Stimulated activated naive B cell treated with anti-CD40 and anti-IgM and Interleukin-4, amounts not matched to agents 10 μg/mL and 1 μg/mL and 100 μg/mL, for 72 hours (primary cell): ENCODE results near the gene CYB561.

Source experiments
- ATAC-seq, 2 donors: fragments of 150-1000 bp; cut with Tn5 transposase; replicated peaks; 2 replicates each; pipeline ENCODE4 v1.10.0; 2021; ENCODE audit warnings: moderate library complexity in 1 of 2
- DNase-seq: peaks from one replicate; pipeline ENCODE4 v3.0.0; 2021
- H3K27ac Mint-ChIP-seq: one replicate; pipeline ENCODE4 v1.8.0; 2022; ENCODE audit warnings: mild to moderate bottlenecking, mixed read lengths
- H3K27me3 Mint-ChIP-seq, 2 donors: one replicate each; pipeline ENCODE4 v1.8.0; 2022; ENCODE audit warnings: mixed read lengths in 2 of 2
- H3K36me3 Mint-ChIP-seq, 2 donors: one replicate each; pipeline ENCODE4 v1.8.0; 2022; ENCODE audit warnings: mixed read lengths in 2 of 2, mild to moderate bottlenecking in 1 of 2
- H3K4me1 Mint-ChIP-seq, 2 donors: one replicate each; pipeline ENCODE4 v1.8.0; 2022; ENCODE audit warnings: mixed read lengths in 2 of 2, mild to moderate bottlenecking in 1 of 2
- H3K4me3 Mint-ChIP-seq, 2 donors: one replicate each; pipeline ENCODE4 v1.8.0; 2022; ENCODE audit warnings: mild to moderate bottlenecking in 2 of 2, mixed read lengths in 2 of 2, moderate library complexity in 1 of 2
- H3K9me3 Mint-ChIP-seq, 2 donors: one replicate each; pipeline ENCODE4 v1.8.0; 2022; ENCODE audit warnings: mixed read lengths in 2 of 2, mild to moderate bottlenecking in 1 of 2

Gene CYB561

GRCh38 chr17:63407741-63408330, 38.3 kb downstream of the CYB561 start:
- Mint-ChIP-seq H3K36me3 (no peaks in the 10 kb centered on the region), H3K4me1 (peaks cover 2 to 5% of the 10 kb centered on the region in 2 donors), H3K4me3 (no peak overlapping the region), H3K27me3 (no peaks in the 10 kb centered on the region), H3K9me3 (no peaks in the 10 kb centered on the region), H3K27ac (no peak overlapping the region)
- ATAC-seq = no peak
- DNase-seq = no peak

- no peaks in the 10 kb centered on the region for H3K27me3 Mint-ChIP-seq
- H3K27ac Mint-ChIP-seq = no peak overlapping the region
- DNase-seq (peak; percentile 69), ATAC-seq (peak; percentile 95 to 97)
- H3K4me3 Mint-ChIP-seq = no peak overlapping the region
- peaks cover 2 to 5% of the 10 kb centered on the region in 2 donors for H3K4me1 Mint-ChIP-seq
- no peaks in the 10 kb centered on the region for H3K36me3 Mint-ChIP-seq
- no peaks in the 10 kb centered on the region for H3K9me3 Mint-ChIP-seq
Measured at GRCh38 chr17:63406689-63407330, 39.3 kb downstream of the CYB561 start.

DNA sequence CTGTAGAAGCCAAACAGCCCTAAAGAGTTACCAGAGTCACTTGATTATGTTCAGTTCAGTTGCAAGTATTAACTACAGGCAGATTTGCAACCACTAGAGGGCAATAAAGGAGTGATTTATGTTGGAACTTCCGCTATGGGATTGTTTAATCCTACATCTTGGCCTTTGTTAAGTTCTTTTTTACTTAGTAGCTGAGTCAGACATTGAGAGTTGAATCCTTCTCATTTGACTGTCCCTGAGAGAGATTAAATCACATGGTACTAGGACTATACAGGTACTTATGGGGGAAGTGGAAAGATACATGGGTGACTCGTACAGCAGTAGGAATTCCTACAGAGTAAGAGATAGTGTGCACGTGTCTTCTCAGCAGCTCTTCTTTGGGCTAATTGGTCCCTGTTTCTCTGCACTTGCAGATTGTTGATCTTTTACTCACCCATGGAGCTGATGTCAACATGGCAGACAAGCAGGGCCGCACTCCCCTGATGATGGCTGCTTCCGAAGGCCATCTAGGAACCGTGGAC, 40.3 kb downstream of the CYB561 start:
- H3K4me1 Mint-ChIP-seq = peaks cover 2 to 5% of the 10 kb centered on the region in 2 donors
- DNase-seq (no peak), ATAC-seq (peak; percentile 57)
- H3K27me3 Mint-ChIP-seq = no peaks in the 10 kb centered on the region
- no peaks in the 10 kb centered on the region for H3K9me3 Mint-ChIP-seq
- no peaks in the 10 kb centered on the region for H3K36me3 Mint-ChIP-seq
- H3K4me3 Mint-ChIP-seq = no peak overlapping the region
- H3K27ac Mint-ChIP-seq = no peak overlapping the region

DNA sequence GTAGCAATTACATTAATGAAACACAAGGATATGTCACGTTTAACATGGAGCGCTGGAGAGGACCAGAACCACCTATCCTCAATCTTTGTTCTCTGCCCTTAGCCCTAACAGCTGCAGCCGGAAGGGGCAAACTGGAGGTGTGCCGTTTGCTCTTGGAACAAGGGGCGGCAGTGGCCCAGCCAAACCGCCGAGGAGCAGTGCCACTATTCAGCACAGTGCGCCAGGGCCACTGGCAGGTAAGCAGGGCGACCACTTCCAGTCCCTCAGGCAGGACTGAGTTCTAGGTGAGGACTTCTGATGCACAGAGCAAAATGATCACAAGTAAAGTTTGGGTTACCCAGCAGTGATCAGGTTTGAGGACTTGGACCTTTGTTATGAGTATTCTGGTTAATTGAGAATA, 41.1 kb downstream of the CYB561 start:
- peaks cover 0 to 1% of the 10 kb centered on the region in 2 donors for H3K36me3 Mint-ChIP-seq
- H3K4me3 Mint-ChIP-seq = no peak overlapping the region
- no peak overlapping the region for H3K27ac Mint-ChIP-seq
- H3K4me1 Mint-ChIP-seq = peaks cover 3 to 6% of the 10 kb centered on the region in 2 donors
- no peak for DNase-seq
- no peaks in the 10 kb centered on the region for H3K9me3 Mint-ChIP-seq
- no peak for ATAC-seq
- no peaks in the 10 kb centered on the region for H3K27me3 Mint-ChIP-seq

DNA sequence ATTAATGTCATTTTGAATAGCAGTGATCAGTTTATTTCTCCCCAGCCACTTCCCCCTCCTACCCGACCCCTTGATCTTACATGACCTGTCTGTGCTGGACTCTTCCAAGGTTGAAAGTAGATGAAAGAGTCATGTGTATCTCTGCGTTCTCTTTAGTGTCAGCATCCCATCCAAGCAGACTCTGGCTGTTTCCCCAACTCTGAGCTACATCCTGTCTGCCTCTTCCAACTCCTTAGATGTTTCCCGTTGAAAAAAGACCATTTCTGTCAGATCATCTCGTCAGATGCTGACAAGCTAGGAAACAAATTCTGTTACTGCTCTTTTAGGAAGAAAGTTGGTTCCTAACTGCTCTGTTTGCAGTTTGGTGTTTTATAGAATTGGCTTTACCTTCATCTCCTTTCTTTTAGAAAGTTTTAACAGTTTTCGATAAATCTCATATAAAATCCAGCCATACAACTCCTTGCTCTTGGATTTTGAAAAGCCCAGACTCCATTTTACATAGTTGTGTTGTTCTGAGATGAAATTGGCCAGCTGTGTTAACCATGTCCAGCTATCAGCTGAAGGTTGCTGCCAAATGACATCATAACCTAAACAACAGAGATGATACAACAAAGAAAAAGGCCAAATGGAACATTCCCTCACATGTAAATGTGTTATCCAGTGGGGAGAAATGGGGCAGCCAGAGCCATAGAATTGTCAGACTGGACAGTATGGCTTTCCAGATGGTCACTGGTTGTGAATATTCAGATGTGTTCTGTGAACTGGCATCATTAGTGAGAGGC, 43.5 kb downstream of the CYB561 start:
- Mint-ChIP-seq H3K27me3 (no peaks in the 10 kb centered on the region), H3K27ac (no peak overlapping the region), H3K4me1 (peaks cover 15 to 27% of the 10 kb centered on the region in 2 donors), H3K4me3 (no peak overlapping the region), H3K9me3 (no peaks in the 10 kb centered on the region), H3K36me3 (peaks cover 0 to 3% of the 10 kb centered on the region in 2 donors)
- DNase-seq = no peak
- ATAC-seq = no peak

GRCh38 chr17:63399856-63400255, 46.2 kb downstream of the CYB561 start:
- Mint-ChIP-seq H3K36me3 (peaks cover 0 to 3% of the 10 kb centered on the region in 2 donors), H3K4me3 (no peak overlapping the region), H3K9me3 (no peaks in the 10 kb centered on the region), H3K27ac (no peak overlapping the region), H3K4me1 (peaks cover 13 to 22% of the 10 kb centered on the region in 2 donors), H3K27me3 (no peaks in the 10 kb centered on the region)
- DNase-seq = no peak
- ATAC-seq = no peak

GRCh38 chr17:63399316-63399715, 46.8 kb downstream of the CYB561 start:
- ATAC-seq = peak in 1 of 2 donors; percentile 34
- H3K36me3 Mint-ChIP-seq = peaks cover 0 to 3% of the 10 kb centered on the region in 2 donors
- H3K4me3 Mint-ChIP-seq = no peak overlapping the region
- no peaks in the 10 kb centered on the region for H3K27me3 Mint-ChIP-seq
- DNase-seq = no peak
- H3K4me1 Mint-ChIP-seq = peaks cover 13 to 22% of the 10 kb centered on the region in 2 donors
- no peaks in the 10 kb centered on the region for H3K9me3 Mint-ChIP-seq
- H3K27ac Mint-ChIP-seq = no peak overlapping the region

- Mint-ChIP-seq H3K9me3 (no peaks in the 10 kb centered on the region), H3K4me3 (no peak overlapping the region), H3K4me1 (peaks cover 13 to 22% of the 10 kb centered on the region in 2 donors), H3K36me3 (peaks cover 0 to 3% of the 10 kb centered on the region in 2 donors), H3K27ac (no peak overlapping the region), H3K27me3 (no peaks in the 10 kb centered on the region)
- DNase-seq (no peak), ATAC-seq (peak; percentile 57 to 64)
Measured at GRCh38 chr17:63398680-63399079, 47.4 kb downstream of the CYB561 start.

DNA sequence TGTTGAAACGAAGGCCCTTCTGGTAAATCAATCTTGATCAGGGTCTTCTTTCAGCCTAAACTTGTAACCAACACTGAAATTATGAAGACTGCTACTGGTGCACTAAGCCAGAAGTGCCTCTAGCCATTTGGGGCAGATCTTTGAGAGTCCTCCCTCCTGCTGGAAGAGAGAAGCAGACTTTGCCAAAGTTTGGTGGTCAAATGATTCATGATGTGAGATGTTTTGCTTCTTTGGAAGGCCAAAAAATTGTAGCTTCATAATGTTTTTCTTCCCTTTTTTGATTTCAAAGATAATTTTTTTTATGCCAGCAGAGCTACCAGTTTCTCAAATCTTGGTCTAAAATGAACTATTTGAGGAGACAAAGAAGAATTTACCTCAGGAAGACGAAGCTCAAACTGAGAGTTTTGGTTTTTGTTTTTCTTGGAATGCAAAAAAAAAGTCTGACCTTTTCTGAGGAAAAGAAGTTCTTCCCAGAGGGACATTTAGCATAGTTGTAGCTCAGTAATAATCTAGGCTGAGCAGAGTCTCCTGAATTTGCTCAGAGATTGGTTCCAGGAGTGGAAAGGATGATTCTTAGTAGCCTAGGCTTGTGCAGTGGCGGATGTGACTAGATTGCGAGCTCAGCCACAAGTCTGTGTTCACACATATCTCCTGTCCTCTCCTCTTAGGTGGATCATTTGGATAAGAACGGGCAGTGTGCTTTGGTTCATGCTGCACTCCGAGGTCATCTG, 50.9 kb downstream of the CYB561 start:
- Mint-ChIP-seq H3K36me3 (peaks cover 3 to 5% of the 10 kb centered on the region in 2 donors), H3K4me1 (peaks cover 13 to 22% of the 10 kb centered on the region in 2 donors), H3K27me3 (no peaks in the 10 kb centered on the region), H3K27ac (no peak overlapping the region), H3K4me3 (no peak overlapping the region), H3K9me3 (no peaks in the 10 kb centered on the region)
- DNase-seq (no peak), ATAC-seq (no peak)

- H3K27ac Mint-ChIP-seq = no peak overlapping the region
- H3K36me3 Mint-ChIP-seq = peaks cover 0 to 5% of the 10 kb centered on the region in 2 donors
- no peak for ATAC-seq
- H3K4me1 Mint-ChIP-seq = no peaks in the 10 kb centered on the region
- H3K4me3 Mint-ChIP-seq = no peak overlapping the region
- no peak for DNase-seq
- H3K9me3 Mint-ChIP-seq = no peaks in the 10 kb centered on the region
- H3K27me3 Mint-ChIP-seq = no peaks in the 10 kb centered on the region
Measured at GRCh38 chr17:63390090-63390489, 56.0 kb downstream of the CYB561 start.

DNA sequence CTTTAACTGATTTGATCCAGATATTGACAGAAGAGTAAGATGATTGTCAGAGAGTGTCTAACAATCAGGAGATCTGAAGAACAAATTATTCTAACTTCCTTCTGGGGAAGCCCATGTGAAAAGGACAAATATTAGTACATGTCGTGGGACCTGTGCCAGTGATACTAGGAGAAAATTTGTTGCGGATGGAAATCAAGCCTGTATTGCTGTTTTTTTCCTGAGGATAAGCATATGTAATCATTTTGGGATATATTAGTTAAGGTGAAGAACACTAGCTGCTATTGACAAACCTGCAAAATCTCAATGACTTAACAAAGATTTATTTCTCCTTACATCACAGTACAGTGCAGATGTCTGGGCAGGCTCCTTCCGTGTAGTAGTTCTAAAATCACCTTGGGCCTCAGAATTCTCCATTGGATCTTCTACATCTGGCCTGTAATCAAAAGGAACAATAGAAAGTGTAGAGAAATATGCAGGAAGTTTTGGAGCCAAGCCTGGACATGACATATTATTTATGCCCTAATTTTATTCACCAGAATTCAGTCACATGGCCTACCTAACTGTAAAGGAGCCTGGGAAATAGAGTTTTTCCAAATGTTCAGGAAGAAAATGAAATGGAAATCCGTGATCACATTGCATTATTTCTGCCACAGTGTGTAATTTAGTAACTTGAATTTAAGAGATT, 58.3 kb downstream of the CYB561 start:
- Mint-ChIP-seq H3K27me3 (no peaks in the 10 kb centered on the region), H3K9me3 (no peaks in the 10 kb centered on the region), H3K36me3 (peaks cover 0 to 5% of the 10 kb centered on the region in 2 donors), H3K27ac (no peak overlapping the region), H3K4me1 (no peaks in the 10 kb centered on the region), H3K4me3 (no peak overlapping the region)
- ATAC-seq (no peak), DNase-seq (no peak)

- ATAC-seq (no peak), DNase-seq (no peak)
- no peak overlapping the region for H3K27ac Mint-ChIP-seq
- H3K4me3 Mint-ChIP-seq = no peak overlapping the region
- peaks cover 4 to 7% of the 10 kb centered on the region in 2 donors for H3K4me1 Mint-ChIP-seq
- peaks cover under 1 to 4% of the 10 kb centered on the region in 2 donors for H3K36me3 Mint-ChIP-seq
- peaks cover under 1% of the 10 kb centered on the region in 2 donors for H3K9me3 Mint-ChIP-seq
- H3K27me3 Mint-ChIP-seq = no peaks in the 10 kb centered on the region
Measured at GRCh38 chr17:63382826-63383225, 63.3 kb downstream of the CYB561 start.
